ENCODE data around the gene IL16.

DNA sequence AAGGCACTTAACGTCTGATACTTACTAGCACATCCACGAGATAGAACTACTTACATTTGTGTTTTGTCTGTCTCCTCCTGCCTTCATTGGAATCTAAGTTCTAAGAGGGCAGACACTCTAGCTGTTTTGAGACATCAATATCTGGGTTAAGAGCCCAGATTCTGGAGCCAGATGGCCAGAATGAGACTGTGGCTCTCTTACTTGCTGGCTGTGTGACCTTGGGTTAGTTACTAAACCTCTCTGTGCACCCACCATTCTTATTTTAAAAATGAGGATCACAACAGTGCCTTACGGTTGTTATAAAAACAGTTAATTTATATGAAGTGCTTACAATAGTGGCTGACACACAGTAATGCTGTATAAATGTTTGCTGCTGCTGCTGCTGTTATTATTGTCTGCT lies 119.6 kb downstream of the IL16 start:
- TF ChIP-seq JUND (IDR thresholded peaks at IDR 0.05) (no peak), CBX3 (IDR thresholded peaks at IDR 0.05; ENCODE audit: low read depth) (no peak), POLR2A (IDR thresholded peaks at IDR 0.05; ENCODE audit: borderline replicate concordance, extremely low read depth, insufficient read depth, insufficient read length) (no peak)
- TF ChIP-seq, protein P1, sequence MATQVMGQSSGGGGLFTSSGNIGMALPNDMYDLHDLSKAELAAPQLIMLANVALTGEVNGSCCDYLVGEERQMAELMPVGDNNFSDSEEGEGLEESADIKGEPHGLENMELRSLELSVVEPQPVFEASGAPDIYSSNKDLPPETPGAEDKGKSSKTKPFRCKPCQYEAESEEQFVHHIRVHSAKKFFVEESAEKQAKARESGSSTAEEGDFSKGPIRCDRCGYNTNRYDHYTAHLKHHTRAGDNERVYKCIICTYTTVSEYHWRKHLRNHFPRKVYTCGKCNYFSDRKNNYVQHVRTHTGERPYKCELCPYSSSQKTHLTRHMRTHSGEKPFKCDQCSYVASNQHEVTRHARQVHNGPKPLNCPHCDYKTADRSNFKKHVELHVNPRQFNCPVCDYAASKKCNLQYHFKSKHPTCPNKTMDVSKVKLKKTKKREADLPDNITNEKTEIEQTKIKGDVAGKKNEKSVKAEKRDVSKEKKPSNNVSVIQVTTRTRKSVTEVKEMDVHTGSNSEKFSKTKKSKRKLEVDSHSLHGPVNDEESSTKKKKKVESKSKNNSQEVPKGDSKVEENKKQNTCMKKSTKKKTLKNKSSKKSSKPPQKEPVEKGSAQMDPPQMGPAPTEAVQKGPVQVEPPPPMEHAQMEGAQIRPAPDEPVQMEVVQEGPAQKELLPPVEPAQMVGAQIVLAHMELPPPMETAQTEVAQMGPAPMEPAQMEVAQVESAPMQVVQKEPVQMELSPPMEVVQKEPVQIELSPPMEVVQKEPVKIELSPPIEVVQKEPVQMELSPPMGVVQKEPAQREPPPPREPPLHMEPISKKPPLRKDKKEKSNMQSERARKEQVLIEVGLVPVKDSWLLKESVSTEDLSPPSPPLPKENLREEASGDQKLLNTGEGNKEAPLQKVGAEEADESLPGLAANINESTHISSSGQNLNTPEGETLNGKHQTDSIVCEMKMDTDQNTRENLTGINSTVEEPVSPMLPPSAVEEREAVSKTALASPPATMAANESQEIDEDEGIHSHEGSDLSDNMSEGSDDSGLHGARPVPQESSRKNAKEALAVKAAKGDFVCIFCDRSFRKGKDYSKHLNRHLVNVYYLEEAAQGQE (IDR thresholded peaks at IDR 0.05; ENCODE audit: low read depth): no peak

Measured in HCT116 (cell line).